Activated CD4-positive, CD25-positive, alpha-beta regulatory T cell treated with anti-CD3 and anti-CD28 coated beads, Interleukin-2, amount 50 U/mL, for 24 hours (primary cell): ENCODE data around the gene DNAH10.
A peak's percentile ranks its signal among the peaks of the same experiment; 100 is the strongest.
"Not testable (repeated sequence)": the region's sequence is repeated elsewhere in the genome, so short reads cannot be mapped to it uniquely, and the experiment has no call there.

Experiments used
- ATAC-seq, 2 donors: fragments of 150-1000 bp; cut with Tn5 transposase; one replicate each; pipeline ENCODE4 v1.10.0; 2021; ENCODE audit warnings: mild to moderate bottlenecking in 1 of 2, moderate library complexity in 1 of 2

Gene DNAH10

DNA sequence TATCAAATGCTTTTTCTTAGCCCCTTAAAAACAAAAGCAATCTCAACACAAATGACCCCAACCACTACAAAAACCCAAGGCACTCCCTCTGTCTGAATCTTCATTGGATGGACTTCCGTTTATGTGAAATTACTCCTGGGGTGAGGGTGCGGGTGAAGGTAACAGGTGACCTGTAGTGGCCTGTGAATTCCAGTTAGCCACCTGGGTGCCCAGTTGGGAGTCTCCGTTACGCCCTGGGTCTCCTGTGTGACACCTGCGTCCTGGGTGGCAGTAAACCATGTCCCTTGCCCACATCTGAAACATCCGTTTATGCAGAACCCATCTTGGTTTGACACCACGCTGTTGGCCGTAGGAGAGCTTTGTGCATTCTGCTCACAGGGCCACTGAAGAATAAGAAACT is 148.0 kb downstream of the DNAH10 start:
- ATAC-seq = no peak

- ATAC-seq = peak in 1 of 2 donors; percentile 26
Observed at GRCh38 chr12:123910761-123911193, 148.7 kb downstream of the DNAH10 start.

GRCh38 chr12:123911672-123912409 is 149.7 kb downstream of the DNAH10 start:
- not testable (repeated sequence) for ATAC-seq

DNA sequence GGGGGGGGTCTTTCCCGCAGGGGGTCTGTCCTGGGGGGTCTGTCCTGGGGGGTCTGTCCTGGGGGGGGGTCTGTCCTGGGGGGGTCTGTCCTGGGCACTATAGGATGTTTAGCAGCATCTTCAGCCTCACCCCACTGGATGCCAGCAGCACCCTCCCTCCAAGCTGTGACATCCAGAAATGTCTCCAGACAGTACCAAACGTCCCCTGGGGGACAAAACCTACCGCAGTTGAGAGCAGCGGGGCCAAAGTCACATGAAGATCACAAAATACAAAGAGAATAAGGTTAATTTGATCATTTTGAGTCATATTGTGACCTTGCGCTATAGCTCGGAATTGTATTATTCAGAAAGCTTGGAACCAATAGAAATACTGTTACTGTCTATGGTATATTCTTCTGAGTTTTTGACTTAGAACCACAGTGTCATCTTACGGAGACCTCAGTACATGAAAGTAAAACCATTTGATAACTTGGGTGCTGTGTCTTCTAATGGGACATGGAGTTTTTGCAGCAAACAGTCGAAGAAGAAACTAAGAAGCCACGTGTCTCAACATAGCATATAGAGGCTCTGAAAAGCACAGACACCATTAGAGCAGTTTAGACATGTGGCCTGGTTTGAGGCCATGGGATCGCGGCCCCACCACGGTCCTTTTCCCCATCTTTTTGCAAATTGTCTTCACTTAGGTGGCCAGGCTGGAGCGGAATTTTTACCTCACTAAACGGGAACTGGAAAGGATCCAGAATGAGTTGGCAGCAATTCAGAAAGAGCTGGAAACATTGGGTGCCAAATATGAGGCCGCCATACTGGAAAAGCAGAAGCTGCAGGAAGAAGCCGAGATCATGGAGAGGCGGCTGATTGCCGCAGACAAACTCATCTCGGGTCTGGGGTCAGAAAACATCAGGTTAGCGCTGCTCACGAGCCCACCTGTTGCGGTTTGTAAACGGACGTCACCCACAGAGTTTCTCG is 150.6 kb downstream of the DNAH10 start:
- ATAC-seq = no peak

- ATAC-seq = no peak
Observed at GRCh38 chr12:123914726-123915333, 152.7 kb downstream of the DNAH10 start.

DNA sequence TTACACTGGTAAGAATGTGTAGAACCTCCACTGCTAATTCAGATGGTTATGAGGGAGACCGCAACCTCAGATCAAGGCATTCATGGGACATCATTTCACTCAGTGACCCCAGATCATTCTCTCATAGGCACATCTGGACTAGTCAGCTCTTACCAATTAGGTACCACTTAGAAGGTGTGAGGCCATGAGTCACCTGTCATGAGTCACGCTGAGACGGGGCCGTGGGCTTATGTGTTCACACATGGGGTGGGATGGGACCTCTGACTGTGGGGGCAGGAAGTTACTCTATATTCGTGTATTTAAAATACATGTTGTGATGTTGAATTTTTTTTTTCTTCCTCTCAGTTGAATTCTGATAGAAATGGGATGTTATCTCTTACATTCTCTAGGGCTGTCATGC is 154.6 kb downstream of the DNAH10 start:
- ATAC-seq = peak; percentile 100

DNA sequence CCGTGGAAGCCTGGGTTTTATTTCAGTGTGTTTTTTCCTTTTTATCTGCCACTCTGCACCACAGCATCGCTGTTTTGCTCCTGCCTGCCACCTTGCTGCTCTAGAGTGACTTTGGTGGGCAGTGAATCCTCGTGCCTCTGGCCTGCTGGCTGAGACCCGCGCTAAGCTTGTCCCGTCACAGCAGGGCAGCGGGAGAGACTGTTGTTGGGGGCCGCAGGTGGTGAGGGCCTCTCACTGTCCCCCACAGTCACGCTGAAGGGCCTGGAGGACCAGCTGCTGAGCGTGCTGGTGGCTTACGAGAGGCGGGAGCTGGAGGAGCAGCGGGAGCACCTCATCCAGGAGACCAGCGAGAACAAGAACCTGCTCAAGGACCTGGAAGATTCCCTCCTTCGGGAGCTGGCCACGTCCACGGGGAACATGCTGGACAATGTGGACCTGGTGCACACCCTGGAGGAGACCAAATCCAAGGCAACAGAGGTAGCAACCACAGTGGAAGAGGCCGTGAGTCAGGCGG is 155.3 kb downstream of the DNAH10 start:
- ATAC-seq = no peak

- no peak for ATAC-seq
Observed at GRCh38 chr12:123919980-123920360, 157.9 kb downstream of the DNAH10 start.

- no peak for ATAC-seq
Observed at GRCh38 chr12:123923038-123923437, 160.9 kb downstream of the DNAH10 start.

DNA sequence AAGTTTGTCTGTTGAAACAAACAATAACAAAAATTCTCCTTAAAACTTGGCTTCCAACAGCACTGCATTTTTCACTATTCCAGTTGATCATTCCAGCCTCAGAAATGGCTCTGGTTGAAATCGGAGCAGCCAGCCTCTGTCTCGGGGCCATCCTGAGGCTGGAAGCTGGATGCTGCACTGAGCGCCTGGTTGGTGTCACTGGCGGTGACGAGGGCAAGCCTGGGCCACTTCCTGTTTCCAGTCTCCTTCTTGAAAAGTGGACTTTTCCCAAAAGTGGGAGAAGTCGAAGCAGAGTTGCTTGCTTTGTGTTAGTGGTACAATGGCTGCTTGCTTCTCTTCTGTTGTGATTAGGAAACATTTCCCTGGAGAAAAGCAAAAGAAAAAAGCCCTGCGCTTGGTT is 161.8 kb downstream of the DNAH10 start:
- no peak for ATAC-seq

- no peak for ATAC-seq
Observed at GRCh38 chr12:123924539-123924938, 162.4 kb downstream of the DNAH10 start.

DNA sequence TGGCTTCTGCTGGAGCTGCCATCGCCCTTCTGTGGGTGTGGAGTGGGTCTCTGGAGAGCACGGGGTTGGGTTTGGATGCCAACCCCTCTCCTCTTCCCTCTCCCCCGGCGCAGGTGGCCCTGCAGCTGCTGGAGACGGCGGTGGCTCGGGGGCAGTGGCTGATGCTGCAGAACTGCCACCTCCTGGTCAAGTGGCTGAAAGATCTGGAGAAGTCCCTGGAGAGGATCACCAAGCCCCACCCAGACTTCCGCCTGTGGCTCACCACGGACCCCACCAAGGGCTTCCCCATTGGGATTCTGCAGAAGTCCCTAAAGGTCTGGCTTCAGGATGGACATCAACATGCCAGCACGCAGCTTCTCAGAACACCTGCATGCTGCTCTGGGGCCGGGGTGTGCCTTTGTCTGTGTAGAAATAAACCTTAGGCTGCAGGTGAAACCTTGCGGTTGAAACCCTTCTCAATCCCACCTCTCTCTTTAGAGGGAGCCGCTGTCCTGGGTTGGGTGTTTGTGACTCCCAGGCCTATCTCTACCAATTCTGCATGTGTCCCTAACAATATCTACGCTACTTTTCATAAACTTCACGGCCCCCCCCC is 166.3 kb downstream of the DNAH10 start:
- ATAC-seq = no peak

DNA sequence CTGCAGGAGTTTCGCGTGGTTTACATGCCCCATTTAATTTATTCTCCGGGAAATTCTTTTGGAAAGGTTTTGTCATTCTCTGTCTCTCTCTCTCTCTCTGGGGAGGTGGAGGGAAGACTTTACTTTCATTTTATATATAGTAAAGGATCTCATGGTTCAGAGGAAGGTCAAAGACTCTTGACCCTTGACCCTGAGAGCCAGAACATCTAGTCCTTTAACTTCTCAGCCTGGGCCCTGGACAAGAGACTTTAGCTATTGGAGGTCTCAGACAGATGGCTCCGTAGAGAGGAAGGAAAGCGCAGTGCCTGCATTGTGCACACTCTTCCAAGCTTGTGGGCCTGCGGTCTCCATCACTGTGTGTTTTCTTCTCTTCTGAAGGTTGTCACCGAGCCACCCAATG is 166.8 kb downstream of the DNAH10 start:
- ATAC-seq = no peak

DNA sequence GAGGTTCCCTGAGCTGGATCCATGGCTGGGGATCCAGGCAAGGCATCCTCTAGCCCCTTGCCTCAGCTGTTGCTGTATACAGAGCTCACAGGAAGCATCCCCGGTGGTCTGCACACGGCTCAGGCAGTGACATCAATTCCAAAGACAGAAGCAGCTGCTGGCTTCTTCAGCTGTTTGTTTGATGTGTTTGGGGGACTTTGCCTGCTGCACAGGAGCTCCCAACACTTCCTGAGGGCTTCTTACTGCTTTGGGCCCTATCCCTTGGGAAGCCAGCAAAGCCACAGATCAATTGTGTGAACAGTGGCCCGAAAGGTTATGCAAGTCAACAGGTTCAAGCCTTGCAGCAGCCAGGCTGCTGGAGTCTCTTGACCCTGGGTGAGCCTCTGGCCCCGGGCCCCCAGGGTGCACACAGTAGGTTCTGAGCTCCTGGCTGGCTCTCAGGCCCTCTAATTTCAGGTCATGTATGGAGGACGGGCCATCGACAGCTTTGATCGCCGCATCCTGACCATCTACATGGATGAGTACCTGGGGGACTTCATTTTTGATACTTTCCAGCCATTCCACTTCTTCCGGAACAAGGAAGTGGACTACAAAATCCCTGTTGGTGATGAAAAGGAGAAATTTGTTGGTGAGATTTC is 168.0 kb downstream of the DNAH10 start:
- no peak for ATAC-seq

DNA sequence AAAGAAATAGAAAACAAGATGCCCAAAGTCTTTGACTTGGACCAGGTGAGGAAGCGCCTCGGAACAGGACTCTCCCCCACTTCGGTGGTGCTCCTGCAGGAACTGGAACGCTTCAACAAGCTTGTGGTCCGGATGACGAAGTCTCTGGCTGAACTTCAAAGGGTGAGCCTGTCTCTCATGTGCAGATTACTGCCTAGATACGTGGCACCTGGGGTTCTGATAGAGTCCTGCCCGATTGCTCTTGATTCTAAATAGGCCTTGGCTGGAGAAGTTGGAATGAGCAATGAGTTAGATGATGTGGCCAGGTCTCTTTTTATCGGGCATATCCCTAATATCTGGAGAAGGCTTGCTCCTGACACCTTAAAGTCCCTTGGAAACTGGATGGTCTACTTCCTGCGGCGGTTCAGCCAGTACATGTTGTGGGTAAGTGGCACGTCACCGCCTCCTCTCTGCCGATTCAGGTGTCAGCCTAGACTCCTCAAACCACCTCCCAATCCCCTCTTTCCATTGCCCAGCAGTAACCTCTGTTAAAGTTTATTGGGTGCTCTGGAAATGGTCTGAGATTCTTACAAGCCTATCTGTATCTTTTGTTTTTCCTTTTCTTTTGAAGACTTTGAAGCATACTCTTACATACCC is 169.7 kb downstream of the DNAH10 start:
- ATAC-seq = peak; percentile 60 to 65

DNA sequence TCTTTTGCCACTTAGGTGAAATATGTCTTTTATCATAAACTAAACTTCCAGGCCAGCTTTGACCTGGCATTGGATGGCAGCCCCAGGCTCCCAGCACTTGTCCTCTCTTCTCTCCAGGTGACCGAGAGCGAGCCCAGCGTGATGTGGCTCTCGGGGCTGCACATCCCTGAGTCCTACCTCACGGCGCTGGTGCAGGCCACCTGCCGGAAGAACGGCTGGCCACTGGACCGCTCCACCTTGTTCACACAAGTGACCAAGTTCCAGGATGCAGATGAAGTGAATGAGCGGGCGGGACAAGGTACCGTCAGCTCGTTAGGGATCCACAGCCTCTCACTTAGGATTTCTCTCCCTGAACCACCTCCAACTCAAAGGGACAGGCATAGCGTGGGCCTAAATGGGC is 171.1 kb downstream of the DNAH10 start:
- ATAC-seq = no peak

- no peak for ATAC-seq
Observed at GRCh38 chr12:123934016-123934620, 172.0 kb downstream of the DNAH10 start.

- no peak for ATAC-seq
Observed at GRCh38 chr12:123934829-123935228, 172.7 kb downstream of the DNAH10 start.

DNA sequence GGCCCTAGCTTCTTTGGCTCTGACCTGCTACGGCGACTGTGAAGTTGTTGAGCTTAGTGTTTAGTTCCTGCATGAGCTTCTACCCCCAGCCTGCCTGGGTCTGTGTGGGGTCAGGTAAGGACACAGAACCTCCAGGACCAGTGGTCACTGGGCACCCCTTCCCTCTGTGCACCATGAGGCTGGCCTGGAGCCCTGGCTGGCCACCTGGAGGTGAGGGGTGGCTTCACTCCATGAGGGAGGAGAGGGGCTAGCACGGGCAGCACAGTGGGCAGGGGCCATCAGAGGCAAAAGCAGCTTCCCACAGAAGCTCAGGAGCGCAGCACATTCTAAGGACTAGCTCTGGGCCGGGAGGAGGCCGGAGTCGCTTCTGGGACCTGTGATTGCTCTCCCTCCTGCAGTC is 173.9 kb downstream of the DNAH10 start:
- no peak for ATAC-seq

DNA sequence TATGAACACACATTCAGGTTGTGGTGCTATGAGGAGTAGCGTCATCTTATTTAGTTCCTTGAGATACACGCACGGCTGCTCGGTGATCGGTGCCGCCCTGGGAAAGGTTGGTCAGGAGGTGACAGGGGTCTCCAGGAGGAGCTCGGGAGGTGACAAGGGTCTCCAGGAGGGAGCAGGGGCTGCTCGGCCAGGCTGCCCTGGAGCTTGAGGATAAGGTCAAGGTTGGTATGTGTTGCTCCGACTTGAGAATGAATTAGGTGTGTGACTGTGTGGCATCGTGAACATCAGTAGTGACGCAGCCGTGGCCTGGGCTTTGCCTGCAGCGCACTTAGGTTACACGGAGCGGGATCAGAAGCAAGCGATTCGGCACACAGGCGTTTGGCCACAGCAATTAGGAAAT is 174.4 kb downstream of the DNAH10 start:
- ATAC-seq = no peak
